CD4-positive, alpha-beta T cell treated with Interleukin-4 for 4 hours (primary cell): ENCODE measurements around the gene ITPK1.

ENCODE experiments used
- DNase-seq: peaks from one replicate; pipeline ENCODE4 v3.0.0-alpha.2; 2020

The ITPK1 gene

GRCh38 chr14:93040443-93040842 is 75.3 kb downstream of the ITPK1 start:
- DNase-seq, result no peak

- DNase-seq, result no peak
Observed at GRCh38 chr14:93039649-93040315, 75.9 kb downstream of the ITPK1 start.

- DNase-seq, result no peak
Observed at GRCh38 chr14:93037351-93037750, 78.4 kb downstream of the ITPK1 start.

GRCh38 chr14:93036652-93037345 is 78.9 kb downstream of the ITPK1 start:
- DNase-seq, result no peak

GRCh38 chr14:93035917-93036651 is 79.6 kb downstream of the ITPK1 start:
- no peak for DNase-seq

GRCh38 chr14:93035585-93035916 is 80.2 kb downstream of the ITPK1 start:
- DNase-seq, result no peak

GRCh38 chr14:93034671-93034994 is 81.1 kb downstream of the ITPK1 start:
- DNase-seq, result no peak

- peak; percentile 34 for DNase-seq
Observed at GRCh38 chr14:93033983-93034670, 81.6 kb downstream of the ITPK1 start.

GRCh38 chr14:93033084-93033982 is 82.4 kb downstream of the ITPK1 start:
- DNase-seq, result no peak

GRCh38 chr14:93032421-93032936 is 83.2 kb downstream of the ITPK1 start:
- peak; percentile 9 for DNase-seq

- DNase-seq, result no peak
Observed at GRCh38 chr14:93031505-93032315, 84.0 kb downstream of the ITPK1 start.

- DNase-seq, result no peak
Observed at GRCh38 chr14:93030761-93031160, 85.0 kb downstream of the ITPK1 start.

- DNase-seq, result no peak
Observed at GRCh38 chr14:93029911-93030508, 85.7 kb downstream of the ITPK1 start.

- DNase-seq, result no peak
Observed at GRCh38 chr14:93029417-93029816, 86.3 kb downstream of the ITPK1 start.

- no peak for DNase-seq
Observed at GRCh38 chr14:93028724-93029076, 87.0 kb downstream of the ITPK1 start.

GRCh38 chr14:93027810-93028723 is 87.7 kb downstream of the ITPK1 start:
- DNase-seq, result no peak

GRCh38 chr14:93026339-93026738 is 89.4 kb downstream of the ITPK1 start:
- no peak for DNase-seq

- no peak for DNase-seq
Observed at GRCh38 chr14:93025055-93025454, 90.7 kb downstream of the ITPK1 start.

- no peak for DNase-seq
Observed at GRCh38 chr14:93024493-93024892, 91.2 kb downstream of the ITPK1 start.
